Ishikawa (cell line): ENCODE data around the gene FGGY.

Experiments
- CEBPB ChIP-seq: IDR thresholded peaks from 2 replicates; pipeline ENCODE4 v1.6.1; 2012
- EGR1 ChIP-seq: IDR thresholded peaks from 2 replicates; pipeline ENCODE4 v1.6.1; 2012
- FOXM1 ChIP-seq: IDR thresholded peaks from 2 replicates; pipeline ENCODE4 v1.6.1; 2012; ENCODE audit warnings: low read depth, borderline replicate concordance
- RAD21 ChIP-seq: IDR thresholded peaks from 2 replicates; pipeline ENCODE4 v1.6.1; 2012; ENCODE audit warnings: low read depth
- TEAD4 ChIP-seq: IDR thresholded peaks from 2 replicates; pipeline ENCODE4 v1.6.1; 2012
- TF ChIP-seq, protein P1 (sequence below): IDR thresholded peaks from 2 replicates; pipeline ENCODE4 v1.6.1; 2012
- TF ChIP-seq, protein P2 (sequence below): IDR thresholded peaks from 2 replicates; pipeline ENCODE4 v1.6.1; 2012
- TF ChIP-seq, protein P3 (sequence below): IDR thresholded peaks from 2 replicates; pipeline ENCODE4 v1.6.1; 2012; ENCODE audit warnings: low read depth, mild to moderate bottlenecking

DNA sequence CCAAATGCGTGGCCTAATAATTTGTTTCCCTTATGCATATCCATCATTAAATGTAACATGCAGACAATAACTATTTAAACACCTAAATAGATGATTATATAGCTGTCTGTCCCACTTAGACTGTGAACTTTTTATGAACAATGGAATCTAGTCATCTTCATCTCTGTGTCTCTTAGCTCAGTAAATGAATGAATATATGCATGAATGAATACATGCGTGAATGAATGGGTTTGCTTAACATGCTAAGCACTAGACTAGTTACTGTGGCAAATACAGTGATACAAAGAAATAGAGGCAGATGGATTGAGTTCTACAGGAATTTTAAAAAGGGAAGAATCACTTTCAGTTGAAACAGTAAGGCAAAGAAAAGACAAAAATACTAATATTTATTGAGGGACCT lies 232.0 kb downstream of the FGGY start:
- TF ChIP-seq, protein P1, sequence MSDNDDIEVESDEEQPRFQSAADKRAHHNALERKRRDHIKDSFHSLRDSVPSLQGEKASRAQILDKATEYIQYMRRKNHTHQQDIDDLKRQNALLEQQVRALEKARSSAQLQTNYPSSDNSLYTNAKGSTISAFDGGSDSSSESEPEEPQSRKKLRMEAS = no peak
- TF ChIP-seq FOXM1 (no peak), CEBPB (no peak), RAD21 (no peak), TEAD4 (no peak), EGR1 (no peak)
- TF ChIP-seq, protein P2, sequence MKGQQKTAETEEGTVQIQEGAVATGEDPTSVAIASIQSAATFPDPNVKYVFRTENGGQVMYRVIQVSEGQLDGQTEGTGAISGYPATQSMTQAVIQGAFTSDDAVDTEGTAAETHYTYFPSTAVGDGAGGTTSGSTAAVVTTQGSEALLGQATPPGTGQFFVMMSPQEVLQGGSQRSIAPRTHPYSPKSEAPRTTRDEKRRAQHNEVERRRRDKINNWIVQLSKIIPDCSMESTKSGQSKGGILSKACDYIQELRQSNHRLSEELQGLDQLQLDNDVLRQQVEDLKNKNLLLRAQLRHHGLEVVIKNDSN = no peak
- TF ChIP-seq, protein P3, sequence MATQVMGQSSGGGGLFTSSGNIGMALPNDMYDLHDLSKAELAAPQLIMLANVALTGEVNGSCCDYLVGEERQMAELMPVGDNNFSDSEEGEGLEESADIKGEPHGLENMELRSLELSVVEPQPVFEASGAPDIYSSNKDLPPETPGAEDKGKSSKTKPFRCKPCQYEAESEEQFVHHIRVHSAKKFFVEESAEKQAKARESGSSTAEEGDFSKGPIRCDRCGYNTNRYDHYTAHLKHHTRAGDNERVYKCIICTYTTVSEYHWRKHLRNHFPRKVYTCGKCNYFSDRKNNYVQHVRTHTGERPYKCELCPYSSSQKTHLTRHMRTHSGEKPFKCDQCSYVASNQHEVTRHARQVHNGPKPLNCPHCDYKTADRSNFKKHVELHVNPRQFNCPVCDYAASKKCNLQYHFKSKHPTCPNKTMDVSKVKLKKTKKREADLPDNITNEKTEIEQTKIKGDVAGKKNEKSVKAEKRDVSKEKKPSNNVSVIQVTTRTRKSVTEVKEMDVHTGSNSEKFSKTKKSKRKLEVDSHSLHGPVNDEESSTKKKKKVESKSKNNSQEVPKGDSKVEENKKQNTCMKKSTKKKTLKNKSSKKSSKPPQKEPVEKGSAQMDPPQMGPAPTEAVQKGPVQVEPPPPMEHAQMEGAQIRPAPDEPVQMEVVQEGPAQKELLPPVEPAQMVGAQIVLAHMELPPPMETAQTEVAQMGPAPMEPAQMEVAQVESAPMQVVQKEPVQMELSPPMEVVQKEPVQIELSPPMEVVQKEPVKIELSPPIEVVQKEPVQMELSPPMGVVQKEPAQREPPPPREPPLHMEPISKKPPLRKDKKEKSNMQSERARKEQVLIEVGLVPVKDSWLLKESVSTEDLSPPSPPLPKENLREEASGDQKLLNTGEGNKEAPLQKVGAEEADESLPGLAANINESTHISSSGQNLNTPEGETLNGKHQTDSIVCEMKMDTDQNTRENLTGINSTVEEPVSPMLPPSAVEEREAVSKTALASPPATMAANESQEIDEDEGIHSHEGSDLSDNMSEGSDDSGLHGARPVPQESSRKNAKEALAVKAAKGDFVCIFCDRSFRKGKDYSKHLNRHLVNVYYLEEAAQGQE = no peak
